GM21528 (cell line): ENCODE results near the gene NDUFS1.
"Not testable (repeated sequence)": the region's sequence is repeated elsewhere in the genome, so short reads cannot be mapped to it uniquely, and the experiment has no call there.

ENCODE experiments used
- ATAC-seq: cut with Tn5 transposase; IDR thresholded peaks from one replicate; pipeline ENCODE4 v1.9.1; 2021; ENCODE audit warnings: mild to moderate bottlenecking, moderate library complexity; ENCODE audit not compliant: unreplicated experiment, low FRiP score

The NDUFS1 gene

GRCh38 chr2:206105541-206105940 is 53.7 kb downstream of the NDUFS1 start:
- no peak for ATAC-seq

DNA sequence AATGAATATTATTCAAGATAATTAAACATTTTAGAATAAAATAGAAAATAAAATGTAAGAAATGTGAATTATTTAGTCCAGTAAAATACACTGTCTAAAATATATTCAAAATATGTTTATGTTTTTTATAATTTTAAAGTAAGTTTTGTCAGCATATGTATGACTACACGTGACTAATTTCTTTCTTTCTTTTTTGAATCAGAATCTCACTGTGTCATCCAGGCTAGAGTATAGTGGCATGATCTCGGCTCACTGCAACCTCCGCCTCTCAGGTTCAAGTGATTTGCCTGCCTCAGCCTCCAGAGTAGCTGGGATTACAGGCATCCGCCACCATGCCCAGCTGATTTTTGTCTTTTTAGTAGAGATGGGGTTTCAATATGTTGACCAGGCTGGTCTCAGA is 54.2 kb downstream of the NDUFS1 start:
- no peak for ATAC-seq

GRCh38 chr2:206098872-206099271 is 60.4 kb downstream of the NDUFS1 start:
- ATAC-seq: not testable (repeated sequence)

DNA sequence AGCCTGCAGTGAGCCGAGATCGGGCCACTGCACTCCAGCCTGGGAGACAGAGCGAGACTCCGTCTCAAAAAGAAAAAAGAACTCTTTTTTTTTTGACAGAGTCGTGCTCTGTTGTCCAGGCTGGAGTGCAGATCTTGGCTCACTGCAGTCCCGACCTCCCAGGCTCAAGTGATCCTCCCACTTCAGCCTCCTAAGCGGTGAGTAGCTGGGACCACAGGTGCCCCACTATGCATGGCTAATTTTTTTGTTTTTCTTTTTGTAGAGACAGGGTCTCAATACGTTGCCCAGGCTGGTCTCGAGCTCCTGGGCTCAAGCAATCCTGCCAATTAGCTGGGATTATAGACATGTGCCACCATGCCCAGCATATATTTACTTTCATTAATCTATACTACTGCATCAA is 60.8 kb downstream of the NDUFS1 start:
- no peak for ATAC-seq

DNA sequence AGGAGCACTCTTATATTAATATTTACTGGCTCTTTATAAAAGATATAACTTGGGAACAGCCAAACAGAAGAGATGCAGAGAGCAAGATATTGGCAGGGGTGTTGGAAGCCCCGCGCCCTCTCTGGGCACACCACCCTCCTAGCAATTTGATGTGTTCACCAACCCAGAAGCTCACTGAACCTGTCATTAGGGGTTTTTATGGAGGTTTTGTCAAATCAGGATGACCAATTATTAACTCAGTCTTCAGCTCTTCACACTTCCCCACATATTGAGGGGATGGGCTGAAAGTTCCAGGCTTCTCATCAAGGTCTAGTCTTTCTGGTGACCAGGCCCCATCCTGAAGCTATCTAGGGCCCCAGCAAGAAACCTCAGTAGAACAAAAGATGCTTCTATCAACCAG is 62.4 kb downstream of the NDUFS1 start:
- no peak for ATAC-seq

DNA sequence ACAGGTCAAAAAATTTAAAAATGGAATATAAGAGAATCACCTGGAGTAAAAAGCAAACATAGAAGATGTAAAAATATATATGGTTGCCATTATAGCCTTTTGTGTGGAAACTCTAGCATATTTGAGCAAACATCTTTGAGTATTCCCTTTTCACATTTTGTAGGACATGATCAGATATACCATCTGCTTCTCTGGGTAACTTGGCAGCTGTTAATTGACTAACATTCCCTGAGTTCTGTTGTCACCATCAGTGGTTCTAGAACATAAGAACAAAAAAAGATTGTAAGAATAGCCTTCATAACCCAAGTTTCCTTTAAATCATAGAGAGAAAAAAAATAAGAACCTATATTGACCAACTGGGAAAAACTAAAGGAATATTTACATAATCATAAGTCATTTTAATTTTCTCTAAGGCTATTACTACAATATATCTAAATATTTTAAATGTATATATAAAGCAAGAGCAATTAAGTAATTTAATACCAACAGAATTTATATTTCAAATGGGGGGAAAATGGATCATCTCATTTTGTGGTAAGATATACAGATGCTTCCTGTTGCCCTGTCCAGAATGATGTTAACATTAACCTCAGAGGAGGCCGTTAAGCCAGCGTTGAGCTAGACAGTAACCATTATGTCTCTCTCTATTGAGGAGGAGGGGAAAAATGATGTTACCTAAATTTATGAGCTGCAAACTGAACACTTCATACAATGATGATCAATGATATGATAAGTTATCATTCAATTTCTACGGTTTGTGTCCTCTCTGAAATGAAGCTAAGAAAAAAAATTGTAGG is 63.5 kb downstream of the NDUFS1 start:
- no peak for ATAC-seq

DNA sequence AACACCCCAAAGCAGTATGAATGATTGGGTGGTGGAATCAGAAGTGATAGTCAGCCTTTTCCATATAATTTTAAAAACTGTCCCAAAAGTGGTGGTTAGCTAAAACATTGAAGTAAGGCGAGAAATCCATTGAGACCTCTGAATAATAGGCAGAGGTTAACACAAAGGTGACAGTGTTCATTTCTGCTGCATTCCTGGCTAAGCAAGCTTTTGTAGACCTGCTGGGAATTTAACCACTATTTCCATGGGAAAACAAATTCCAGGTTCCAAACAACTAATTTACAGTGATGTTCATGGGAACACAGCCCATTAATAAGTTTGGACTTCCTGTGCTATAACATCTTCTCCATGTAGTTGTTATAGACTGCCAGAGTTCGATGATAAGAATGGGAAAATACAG is 66.9 kb downstream of the NDUFS1 start:
- ATAC-seq: no peak

GRCh38 chr2:206088248-206088647 is 71.0 kb downstream of the NDUFS1 start:
- ATAC-seq: no peak

DNA sequence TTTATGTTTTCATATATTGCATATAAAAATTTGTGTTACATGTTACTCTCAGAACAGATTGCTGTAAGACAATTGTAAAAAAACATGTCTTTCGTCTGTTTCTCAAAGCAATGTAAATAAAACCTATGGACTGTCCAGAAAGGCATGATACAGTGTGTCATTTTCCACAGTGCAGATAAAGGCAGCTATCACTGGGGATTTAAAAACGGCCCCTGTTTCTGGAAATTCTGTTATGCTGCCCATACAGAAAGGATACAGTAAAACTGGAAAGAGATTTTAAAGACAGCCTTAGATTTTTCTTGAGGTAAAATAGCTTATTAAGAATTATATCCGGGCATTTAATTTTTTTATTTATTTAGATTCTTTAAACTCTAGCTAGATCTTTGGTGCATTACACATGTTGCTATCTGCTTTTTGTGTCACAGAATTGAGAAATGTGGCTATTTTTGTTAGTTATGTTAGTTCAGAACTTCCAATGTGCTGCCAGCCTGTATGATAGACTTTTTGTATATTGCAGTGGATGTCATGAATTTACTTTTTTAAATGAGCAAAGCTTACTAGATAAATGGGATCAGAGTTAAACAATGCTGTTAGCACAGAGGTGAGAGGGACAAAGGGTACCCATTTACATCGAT is 72.4 kb downstream of the NDUFS1 start:
- no peak for ATAC-seq

DNA sequence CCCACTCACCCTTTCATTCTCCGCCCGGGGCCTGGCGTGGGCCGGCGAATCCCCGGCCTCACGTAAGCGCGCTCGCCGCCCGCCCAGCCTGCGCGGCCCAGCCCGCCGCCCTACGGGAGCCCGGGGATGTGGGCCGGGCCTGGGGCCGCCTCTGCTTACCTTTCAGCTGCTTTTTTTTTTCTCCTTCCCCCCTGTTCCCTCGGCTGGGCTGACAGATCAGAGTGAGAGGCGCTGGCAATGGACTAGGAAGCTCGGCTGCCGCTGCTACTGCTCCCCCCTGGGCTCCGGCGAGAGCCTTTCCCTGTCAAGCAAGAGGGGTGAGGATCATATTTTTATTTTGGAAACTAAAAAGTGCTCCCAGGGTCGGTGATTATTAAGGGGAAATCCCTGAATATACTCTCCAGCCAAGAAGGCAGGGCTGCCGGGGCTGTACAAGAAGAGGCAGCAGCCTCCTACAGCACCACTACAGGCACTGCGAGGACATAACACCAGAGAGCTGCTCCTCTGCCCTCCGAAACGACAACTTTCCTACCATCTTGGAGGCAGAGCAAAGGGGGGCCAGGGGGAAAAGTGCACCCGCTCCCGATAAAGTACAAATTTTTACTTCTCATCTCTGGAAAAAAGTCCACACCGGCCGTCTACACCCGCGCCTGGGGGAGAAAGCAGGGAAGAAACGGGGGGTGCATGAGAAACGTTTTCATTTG is 73.3 kb downstream of the NDUFS1 start, which contains the start of gene INO80D:
TSS of gene INO80D (minus strand) at position 433 of the 704 bp plus-strand sequence. CDS start 23,158 bp downstream, outside the sequence.
- ATAC-seq: peak; percentile 87

GRCh38 chr2:206084870-206085741 is 74.1 kb downstream of the NDUFS1 start:
- ATAC-seq: peak; percentile 31

- no peak for ATAC-seq
These were observed 74.8 kb downstream of the NDUFS1 start for GRCh38 chr2:206084439-206084869.

- no peak for ATAC-seq
These were observed 75.4 kb downstream of the NDUFS1 start for GRCh38 chr2:206083602-206084438.

GRCh38 chr2:206082298-206082843 is 76.9 kb downstream of the NDUFS1 start:
- ATAC-seq: no peak

DNA sequence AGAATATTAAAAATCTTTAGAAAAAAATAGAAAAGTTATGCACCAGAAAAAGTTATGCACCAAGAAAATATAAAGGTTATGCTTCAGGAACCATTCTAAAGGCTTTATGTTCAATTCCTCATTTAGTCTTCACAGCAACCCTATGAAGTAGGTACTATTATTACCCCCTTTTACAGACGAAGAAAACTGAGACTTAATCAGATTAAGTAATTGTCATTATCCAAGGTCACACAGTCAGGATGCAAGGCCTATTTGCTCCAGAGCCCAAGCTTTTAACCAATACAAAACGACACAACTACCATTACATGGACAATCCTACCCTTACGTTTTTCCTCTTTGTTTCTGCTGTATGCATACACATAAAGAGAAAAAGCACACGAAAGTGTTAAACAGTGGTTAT is 78.3 kb downstream of the NDUFS1 start:
- ATAC-seq: no peak

DNA sequence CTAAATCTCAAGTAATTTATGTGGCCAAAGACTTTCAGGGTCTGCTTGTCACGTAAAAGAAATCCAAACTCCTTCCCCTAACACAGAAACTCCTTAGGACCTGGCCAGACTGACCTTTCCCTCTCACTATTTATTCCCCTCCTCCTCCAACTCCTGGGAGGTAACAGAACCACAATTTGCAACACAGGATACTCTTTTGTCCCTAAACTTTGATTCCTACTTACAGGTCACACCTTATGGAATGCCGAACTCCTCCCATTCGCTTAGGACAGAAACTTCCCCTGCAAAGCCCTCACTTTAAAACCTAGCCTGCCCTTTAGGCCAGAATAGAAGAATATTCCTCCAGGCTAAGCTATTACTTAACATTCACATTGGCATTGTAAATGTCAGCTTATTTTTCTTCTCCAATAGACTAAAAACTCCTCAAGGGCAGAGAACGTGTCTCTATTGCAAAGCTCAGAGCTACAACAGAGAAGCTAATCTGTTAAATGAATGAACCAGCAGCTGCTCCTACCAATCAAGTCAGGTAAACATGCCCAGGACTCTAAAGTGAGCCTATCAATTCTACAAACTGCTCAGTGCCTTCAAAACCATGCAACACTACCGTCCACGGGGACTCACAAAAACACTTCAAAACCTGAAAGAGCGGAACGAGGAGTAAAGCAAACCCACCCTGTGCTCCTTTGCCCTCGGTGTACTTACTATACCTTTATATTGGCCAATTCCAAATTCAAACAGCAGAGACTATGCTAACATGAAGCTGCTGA is 79.4 kb downstream of the NDUFS1 start:
- ATAC-seq: no peak

DNA sequence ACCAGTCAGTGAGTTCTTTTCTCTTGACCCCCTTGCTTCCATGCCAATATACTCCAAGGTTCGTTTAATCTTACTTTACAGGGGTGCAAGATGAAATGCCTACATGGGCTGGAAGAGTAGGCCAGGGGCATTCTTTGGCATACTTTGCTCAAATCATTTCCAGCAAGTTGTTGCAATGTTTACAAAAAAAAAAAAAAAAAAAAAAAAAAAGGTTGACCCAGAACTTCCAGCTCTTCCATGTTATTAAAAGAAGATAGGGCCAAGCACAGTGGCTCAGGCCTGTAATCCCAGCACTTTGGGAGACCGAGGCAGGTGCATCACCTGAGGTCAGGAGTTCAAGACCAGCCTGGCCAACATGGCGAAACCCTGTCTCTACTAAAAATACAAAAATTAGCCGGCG is 81.4 kb downstream of the NDUFS1 start:
- not testable (repeated sequence) for ATAC-seq

DNA sequence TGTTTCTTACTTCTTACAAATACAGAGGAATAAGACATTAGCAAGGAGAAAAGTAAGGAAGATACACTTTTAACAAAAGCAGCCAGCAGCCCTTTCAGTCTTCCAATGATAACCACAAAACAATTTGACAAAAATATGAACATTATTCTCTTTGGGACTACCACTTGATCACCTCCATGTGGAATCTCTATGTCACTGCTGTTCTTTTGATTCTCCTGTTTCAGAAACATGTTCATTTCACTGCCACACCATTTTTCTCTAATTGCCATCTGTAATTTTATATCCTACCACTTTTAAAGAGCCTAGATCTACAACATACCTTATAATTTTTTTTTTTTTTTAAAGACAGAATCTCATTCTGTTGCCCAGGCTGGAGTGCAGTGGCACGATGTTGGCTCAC is 84.1 kb downstream of the NDUFS1 start:
- no peak for ATAC-seq
